GM23248 (cell line): ENCODE measurements around the gene SPEF2.

Source experiments
- EZH2 ChIP-seq: fragments of 200-600 bp; sonication (generic); IDR thresholded peaks from 2 replicates; pipeline ENCODE4 v1.6.1; 2018; ENCODE audit warnings: antibody characterized with exemption, mild to moderate bottlenecking; ENCODE audit not compliant: insufficient read depth, poor library complexity, severe bottlenecking
- EZH2phosphoT487 ChIP-seq: fragments of 200-600 bp; sonication (generic); IDR thresholded peaks from 2 replicates; pipeline ENCODE4 v1.6.1; 2018; ENCODE audit warnings: antibody characterized with exemption, moderate library complexity, mild to moderate bottlenecking, low read depth; ENCODE audit not compliant: insufficient read depth

DNA sequence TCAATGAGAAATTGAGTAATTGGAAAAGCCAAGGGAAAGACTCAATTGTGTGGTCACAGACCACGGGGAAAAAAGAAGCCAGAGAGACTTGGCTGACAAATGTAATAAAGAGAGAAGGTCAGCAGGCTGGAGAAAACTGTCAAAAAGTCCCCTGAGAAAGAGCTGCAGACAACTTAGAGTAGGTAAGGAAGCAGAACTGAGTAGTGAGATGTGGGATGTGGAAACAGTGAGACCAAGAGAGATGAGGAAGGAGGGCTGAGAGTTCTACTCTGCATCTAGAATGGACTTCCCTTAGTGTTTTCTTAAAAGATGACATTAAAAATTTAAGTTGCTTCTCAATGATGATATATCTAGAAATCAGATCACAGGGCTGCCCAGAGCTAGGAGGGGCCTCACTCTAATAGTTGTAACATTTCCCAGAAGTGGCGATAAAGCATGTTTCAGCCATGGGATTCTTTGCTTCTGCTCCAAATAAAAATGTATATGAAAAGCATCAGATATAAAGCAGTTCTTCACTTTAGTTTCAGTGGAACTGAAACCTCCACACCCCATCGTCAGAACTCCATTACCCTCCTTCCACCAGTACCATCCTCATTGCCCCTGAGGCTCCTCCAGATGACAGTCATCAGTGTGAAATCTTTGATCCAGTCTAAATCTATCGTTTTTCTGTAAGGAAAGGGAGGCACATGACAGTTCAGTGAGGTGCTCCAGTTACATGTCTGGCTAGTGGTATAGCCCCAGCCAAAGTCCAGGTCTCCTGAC, 80.6 kb downstream of the SPEF2 start:
- no peak for TF ChIP-seq EZH2
- TF ChIP-seq EZH2phosphoT487 = no peak
